Central memory CD4-positive, alpha-beta T cell (primary cell): ENCODE data around the gene CLDN4.
"Not testable (repeated sequence)": the region's sequence is repeated elsewhere in the genome, so short reads cannot be mapped to it uniquely, and the experiment has no call there.

Experiments used
- DNase-seq: peaks from one replicate; pipeline ENCODE4 v3.0.0; 2022
- total RNA-seq, 3 experiments: gene quantifications; one replicate each; lab custom pipeline; 2026; lab: John Stamatoyannopoulos, UW

Gene CLDN4
- 0 to 0.11 (median 0.04) reads per million in 3 experiments for total RNA-seq

DNA sequence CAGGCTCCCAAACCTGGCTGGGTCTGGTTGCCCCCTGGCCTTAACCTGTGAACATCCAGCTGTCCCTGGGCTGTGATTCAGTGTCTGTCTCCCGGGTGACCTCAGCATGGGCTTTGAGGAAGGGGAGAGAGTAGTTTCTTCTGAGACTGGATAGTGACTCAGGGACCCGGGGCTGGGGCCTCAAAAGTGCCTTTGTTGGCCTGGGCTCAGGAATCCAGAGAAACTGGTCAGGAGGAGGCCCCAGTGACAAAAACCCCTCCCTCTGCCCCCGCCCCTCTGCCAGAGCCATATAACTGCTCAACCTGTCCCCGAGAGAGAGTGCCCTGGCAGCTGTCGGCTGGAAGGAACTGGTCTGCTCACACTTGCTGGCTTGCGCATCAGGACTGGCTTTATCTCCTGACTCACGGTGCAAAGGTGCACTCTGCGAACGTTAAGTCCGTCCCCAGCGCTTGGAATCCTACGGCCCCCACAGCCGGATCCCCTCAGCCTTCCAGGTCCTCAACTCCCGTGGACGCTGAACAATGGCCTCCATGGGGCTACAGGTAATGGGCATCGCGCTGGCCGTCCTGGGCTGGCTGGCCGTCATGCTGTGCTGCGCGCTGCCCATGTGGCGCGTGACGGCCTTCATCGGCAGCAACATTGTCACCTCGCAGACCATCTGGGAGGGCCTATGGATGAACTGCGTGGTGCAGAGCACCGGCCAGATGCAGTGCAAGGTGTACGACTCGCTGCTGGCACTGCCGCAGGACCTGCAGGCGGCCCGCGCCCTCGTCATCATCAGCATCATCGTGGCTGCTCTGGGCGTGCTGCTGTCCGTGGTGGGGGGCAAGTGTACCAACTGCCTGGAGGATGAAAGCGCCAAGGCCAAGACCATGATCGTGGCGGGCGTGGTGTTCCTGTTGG, at the start of gene CLDN4:
CLDN4 (plus strand) TSS at position 316 of the 903 bp plus-strand sequence; CDS start at position 522, 206 bp downstream.
- no peak for DNase-seq

DNA sequence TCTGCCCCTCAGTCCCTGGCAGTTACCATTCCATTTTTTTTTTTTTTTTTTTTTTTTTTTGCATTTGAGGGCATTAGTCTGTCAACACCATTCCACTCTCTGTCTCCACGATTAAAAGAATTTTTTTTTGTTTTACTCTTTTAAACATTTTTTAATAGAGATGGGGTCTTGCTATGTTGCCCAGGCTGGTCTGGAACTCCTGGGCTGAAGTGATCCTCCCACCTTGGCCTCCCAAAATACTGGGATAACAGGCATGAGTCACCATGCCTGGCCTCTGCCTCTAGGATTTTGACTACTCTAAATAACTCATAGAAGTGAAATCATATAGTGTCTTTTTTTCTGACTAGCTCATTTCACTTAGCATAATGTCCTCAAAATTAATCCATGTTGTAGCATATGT, 44.2 kb upstream of the CLDN4 start:
- no peak for DNase-seq

GRCh38 chr7:73787786-73788048, 43.1 kb upstream of the CLDN4 start:
- not testable (repeated sequence) for DNase-seq

- DNase-seq = no peak
These were observed 41.7 kb upstream of the CLDN4 start for GRCh38 chr7:73789051-73789450.

DNA sequence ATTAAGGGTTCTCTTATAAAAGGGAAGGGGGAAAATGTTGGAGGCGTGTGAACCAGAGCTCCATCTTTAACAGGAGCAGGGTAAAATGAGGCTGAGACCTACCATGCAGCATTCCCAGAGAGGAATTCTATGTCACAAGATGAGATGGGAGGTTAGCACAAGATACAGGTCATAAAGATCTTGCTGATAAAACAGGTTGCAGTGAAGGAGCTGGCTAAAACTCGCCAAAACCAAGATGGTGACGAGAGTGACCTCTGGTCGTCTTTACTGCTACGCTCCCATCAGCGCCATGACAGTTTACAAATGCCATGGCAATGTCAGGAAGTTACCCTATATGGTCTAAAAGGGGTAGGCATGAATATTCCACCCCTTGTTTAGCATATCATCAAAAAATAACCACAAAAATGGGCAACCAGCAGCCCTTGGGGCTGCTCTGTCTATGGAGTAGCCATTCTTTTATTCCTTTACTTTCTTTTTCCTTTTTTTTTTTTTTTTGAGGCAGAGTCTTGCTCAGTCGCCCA, 39.6 kb upstream of the CLDN4 start:
- DNase-seq = not testable (repeated sequence)

DNA sequence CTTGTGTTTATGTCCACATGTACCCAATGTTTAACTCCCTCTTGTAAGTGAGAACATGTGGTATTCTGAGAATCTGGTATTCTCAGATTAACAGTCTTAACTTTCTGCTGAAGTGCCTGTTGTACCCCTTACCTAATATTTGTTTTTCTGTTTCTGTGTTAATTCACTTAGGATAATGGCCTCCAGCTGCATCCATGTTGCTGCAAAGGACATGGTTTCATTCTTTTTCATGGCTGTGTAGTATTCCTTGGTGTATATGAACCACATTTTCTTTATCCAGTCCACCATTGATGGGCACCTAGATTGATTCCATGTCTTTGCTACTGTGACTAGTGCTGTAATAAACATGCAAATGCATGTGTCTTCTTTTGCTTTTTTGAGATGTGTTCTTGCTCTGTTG, 35.6 kb upstream of the CLDN4 start:
- not testable (repeated sequence) for DNase-seq

DNA sequence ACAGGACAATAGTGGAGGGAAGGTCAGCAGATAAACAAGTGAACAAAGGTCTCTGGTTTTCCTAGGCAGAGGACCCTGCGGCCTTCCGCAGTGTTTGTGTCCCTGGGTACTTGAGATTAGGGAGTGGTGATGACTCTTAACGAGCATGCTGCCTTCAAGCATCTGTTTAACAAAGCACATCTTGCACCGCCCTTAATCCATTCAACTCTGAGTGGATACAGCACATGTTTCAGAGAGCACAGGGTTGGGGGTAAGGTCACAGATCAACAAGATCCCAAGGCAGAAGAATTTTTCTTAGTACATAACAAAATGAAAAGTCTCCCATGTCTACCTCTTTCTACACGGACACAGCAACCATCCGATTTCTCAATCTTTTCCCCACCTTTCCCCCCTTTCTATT, 34.1 kb upstream of the CLDN4 start:
- DNase-seq = not testable (repeated sequence)

DNA sequence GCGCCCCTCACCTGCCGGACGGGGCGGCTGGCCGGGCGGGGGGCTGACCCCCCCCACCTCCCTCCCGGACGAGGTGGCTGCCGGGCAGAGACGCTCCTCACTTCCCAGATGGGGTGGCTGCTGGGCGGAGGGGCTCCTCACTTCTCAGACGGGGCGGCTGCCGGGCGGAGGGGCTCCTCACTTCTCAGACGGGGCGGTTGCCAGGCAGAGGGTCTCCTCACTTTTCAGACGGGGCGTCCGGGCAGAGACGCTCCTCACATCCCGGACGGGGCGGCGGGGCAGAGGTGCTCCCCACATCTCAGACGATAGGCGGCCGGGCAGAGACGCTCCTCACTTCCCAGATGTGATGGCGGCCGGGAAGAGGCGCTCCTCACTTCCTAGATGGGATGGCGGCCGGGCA, 33.6 kb upstream of the CLDN4 start:
- not testable (repeated sequence) for DNase-seq

DNA sequence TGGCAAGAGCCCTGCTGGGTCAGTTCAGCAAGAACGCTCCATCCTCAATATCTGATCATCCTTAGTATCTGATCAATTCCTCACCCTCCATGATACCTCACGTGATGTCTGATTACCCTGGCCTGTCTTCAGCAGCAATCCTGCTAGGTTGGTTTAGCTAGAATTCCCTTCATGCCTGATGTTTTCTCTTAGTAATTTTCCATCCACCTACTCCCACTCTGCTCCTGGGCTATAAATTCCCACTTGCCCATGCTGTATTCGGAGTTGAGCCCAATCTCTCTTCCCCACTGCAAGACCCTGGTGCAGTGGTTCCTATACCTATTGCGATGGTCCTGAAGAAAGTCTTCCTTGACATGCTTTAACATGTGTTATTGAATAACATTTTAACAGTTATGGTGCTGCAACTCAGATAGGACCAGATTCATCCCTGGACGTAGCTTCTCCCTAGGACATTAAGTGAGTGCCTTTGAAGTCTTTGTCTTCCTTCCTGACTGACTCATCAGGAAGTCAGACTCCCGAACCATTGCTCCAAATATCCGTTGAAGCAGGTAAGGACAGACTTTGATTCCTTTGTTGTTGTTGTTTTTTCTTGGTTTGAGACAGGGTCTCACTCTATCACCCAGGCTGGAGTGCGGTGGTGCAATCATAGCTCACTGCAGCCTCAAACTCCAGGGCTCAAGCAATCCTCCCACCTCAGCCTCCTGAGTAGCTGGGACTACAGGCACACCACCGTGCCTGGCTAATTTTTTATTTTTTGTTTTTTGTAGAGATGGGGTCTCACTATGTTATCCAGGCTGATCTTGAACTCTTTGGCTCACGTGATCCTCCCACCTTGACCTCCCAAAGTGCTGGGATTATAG, 31.3 kb upstream of the CLDN4 start:
- DNase-seq = no peak

DNA sequence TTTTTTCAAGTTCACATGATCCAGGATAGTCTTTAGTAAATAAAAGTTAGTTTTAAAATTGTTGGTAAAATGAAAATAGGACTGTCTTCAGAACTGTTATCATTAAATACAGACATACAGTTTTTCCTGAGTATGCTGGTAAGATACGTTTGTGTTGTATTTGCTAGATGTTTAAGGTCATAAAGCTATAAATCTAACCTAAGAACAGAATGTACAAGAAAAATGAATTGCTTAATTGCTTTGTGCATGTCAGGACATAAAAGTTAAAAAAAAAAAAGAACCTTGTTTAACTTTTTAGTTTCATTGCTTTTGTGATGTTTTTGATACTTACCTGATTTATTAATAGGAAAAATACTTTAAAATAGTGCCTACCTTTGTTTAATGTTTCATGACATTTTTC, 29.2 kb upstream of the CLDN4 start:
- DNase-seq = no peak

DNA sequence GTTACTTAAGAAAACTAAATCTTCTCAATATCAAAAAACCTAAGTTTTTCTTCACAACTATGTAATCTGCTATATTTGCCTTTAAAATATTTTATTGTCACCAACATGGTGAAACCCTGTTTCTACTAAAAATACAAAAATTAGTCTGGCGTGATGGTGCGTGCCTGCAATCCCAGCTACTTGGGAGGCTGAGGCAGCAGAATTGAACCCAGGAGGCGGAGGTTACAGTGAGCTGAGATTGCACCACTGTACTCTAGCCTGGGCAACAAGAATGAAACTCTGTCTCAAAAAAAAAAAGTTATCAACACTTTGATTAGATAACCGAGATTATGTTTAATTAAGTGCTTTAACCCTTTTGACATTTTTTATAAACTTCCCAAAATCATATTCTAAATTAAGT, 28.3 kb upstream of the CLDN4 start:
- DNase-seq = no peak

DNA sequence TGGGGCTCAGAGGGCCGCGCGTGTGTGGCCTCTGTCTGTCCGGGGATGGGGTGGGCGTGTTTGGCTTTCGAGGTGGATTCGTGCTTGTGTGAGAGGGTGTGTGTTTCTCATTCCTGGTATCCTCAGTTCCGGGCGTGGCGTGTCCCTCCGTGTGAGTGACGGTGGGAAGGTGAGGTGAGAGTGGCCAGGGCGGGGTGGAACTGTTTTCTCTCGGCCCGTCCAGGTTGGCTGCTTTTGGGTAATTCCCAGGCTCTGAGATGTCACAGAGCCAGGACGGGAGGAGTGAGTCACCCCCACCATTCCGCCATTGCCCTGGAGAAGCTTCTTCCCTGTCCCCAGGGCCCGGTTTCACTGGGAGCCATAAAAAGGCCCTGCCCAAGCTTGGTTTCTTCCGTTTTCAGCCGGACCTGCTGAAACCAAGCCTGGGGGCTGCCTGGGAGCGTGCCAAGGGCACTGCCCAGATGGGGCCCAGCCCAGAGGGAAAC, 21.3 kb upstream of the CLDN4 start:
- DNase-seq = no peak

DNA sequence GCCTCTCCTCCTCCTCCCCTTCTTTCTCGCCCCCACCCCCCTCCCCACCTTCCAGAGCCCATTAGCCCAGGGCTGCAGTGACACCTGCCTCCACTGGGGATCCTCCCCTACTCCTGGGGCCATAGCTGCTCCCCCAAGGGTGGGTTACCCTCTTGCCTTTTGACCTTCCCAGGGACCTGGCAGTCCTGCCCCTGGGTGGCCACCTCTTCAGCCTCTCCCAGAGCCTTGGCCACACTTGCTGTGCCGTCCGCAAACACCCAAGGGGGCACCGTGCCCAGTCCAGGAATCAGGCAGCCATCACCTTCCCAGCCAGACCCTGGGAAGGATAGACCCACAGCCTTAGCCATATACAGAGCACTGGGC, 19.8 kb upstream of the CLDN4 start:
- no peak for DNase-seq

DNA sequence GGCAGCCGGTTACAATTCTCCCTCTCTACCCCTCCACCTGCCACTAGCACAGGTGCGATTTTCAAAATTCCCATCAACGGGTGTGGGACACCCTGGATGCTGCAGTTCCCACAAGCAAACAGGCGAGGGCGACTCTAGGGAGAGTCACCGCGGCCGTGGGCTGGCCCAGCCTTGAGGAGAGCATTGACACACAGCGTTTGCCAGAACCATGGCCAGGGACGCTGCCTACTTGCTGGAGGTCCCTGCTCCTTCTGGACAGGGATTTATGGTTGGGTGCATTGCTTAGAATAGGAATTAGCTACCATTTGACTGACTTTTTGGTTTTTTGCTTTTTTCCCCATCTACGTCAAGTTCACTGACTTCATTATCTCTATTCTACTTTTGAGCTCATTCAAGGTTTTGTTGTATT, 19.0 kb upstream of the CLDN4 start:
- DNase-seq = peak; percentile 27

GRCh38 chr7:73812996-73813395, 17.8 kb upstream of the CLDN4 start:
- no peak for DNase-seq

DNA sequence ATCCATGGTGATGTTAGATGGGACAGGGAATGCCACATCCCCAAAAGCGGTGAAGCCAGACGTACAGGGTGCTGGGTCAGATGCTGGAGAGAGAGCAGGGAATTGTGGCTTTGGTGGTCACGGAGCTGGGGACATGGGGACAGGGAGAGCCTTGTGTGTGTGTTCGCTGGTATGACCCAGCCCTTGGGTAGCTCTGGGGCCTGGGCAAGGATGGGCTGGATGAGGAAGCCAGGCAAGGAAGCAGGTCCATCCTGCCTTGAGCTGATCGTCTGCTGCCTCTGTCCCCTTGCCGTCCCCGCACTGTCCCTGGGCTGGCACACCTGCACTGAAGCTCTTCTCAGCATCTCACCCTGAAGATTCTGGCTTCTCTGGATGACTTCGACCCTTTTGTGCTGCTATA, 15.4 kb upstream of the CLDN4 start:
- DNase-seq = no peak

- DNase-seq = no peak
These were observed 13.7 kb upstream of the CLDN4 start for GRCh38 chr7:73817121-73817520.

DNA sequence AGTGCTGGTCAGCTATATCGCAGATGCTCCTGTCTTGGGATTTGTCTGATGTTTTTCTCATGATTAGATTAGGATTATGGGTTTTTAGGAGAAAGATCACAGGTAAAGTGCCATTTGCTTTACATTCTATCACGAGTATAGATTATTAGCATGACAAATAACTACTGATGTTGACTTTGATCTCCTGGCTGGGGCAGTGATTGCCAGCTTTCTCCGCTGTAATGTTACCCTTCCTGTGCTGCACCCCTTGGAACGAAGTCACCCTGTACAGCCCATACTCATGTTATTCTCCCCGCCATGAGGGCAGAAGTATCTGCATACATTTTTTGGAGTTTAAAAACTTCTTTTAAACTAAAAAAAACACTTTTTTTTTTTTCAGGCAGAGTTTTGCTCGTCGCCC, 10.8 kb upstream of the CLDN4 start:
- DNase-seq = no peak

DNA sequence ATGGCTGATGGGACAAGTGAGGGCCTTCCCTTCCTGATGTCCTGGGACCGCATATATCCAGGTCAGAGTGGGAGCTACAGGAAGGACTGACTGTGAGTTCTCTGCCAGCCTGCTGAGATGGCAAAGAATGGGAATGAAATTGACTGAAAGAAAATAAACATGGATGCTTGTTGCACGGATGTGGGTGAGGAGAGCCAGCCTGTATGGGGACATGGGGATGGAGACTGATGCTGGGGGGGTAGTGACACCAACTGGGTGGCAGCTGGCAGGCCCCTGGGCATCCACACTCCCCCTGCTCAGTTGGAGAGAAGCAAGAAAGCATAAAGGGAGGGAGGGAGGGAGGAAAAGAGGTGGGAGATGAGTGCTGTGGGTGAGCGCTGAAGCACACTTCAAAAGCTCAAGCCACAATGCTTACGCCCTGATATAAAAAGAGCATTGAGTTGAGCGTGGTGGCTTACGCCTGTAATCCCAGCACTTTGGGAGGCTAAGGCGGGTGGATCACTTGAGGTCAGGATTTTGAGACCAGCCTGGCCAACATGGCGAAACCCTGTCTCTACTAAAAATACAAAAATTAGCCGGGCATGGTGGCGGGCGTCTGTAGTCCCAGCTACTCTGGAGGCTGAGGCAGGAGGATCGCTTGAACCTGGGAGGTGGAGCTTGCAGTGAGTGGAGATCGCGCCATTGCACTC, 9.1 kb upstream of the CLDN4 start:
- not testable (repeated sequence) for DNase-seq

DNA sequence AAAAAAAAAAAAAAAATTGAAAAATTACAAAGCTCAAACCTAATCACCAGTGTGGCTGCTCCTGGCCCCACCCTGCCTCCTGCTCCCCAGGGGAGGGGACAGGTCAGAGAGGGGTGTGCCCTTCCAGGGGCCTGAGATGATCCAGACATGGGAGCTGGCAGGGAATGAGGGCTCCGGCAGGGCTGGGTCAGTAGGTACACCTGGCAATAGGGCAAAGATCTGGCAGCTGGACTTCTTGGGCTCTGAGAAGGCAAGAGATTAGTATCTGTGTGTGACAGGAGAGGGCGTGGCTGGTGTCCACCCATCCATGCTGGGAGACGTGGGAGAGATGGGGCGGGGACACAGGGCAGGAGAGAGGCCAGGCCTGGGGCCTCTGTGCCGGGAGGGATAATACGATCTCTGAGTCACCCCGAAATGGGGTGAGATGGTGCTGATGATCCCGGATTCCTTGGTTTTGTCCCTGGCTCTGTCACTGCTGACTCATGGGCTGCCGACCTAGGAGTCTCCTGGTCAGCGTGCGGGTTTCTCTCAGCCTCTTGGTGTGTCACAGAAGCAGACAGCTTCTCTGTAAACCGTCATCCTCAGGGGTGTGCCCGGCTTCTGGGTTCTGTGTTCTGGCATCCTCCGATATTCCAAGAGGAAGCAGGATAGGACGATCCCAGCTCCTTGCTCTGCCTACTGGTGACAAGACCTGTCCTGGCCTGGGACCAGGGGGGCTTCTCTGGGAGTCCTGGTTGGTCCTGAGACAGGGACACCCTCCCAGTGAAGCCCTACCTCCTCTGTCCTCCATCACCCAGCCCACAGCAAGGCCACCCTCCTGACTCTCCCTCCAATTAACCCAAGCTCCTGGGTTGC, 8.2 kb upstream of the CLDN4 start:
- DNase-seq = no peak

DNA sequence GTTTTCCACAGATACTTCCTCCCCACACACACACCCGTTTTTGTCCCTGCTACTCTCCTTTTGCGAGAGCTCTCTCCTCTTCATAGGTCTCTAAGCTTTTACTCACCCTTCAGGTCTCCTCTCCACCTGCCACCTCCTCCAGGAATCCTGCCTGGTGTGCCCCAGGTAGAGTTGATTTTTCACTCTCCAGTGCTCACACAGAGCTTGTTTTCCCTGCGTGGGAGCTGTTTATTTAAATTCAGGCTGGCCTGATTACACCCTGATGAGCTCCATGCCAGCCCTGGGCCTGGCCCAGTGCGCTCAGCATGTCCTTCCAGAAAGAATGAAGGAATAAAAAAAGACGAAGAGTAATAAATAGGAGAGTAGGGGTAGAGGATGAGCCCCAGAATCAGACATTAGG, 7.5 kb upstream of the CLDN4 start:
- DNase-seq = no peak
